VCaP (cell line): ENCODE measurements around the gene MARCO.

ENCODE experiments used
- H3K27ac ChIP-seq: fragments of 450-650 bp; 2 replicates; pipeline ENCODE4 v1.5.1; 2017
- TF ChIP-seq, protein P1 (sequence below): fragments of 450-650 bp; conservative IDR thresholded peaks from 2 replicates; pipeline ENCODE4 v1.5.1; 2017; ENCODE audit warnings: mild to moderate bottlenecking, moderate library complexity

The MARCO gene

DNA sequence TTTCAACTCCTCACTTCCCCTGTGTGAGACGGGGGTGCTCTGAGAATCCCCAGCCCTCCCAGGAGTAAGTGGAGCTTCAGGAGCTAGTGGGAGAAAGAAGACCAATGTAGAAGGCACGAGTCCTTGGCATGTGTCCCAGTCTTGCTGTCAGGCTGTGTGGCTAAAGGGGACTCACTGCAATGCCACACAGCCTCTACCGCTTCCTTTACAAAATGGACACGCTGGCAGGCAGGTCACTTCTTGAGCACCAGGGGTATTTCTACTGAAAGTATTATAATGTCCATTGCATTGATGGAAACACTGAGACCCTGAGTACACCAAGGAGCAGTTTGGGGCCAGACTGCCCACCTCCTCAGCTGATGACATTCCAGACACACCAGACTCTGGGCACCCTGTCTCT lies 35.8 kb upstream of the MARCO start:
- TF ChIP-seq, protein P1, sequence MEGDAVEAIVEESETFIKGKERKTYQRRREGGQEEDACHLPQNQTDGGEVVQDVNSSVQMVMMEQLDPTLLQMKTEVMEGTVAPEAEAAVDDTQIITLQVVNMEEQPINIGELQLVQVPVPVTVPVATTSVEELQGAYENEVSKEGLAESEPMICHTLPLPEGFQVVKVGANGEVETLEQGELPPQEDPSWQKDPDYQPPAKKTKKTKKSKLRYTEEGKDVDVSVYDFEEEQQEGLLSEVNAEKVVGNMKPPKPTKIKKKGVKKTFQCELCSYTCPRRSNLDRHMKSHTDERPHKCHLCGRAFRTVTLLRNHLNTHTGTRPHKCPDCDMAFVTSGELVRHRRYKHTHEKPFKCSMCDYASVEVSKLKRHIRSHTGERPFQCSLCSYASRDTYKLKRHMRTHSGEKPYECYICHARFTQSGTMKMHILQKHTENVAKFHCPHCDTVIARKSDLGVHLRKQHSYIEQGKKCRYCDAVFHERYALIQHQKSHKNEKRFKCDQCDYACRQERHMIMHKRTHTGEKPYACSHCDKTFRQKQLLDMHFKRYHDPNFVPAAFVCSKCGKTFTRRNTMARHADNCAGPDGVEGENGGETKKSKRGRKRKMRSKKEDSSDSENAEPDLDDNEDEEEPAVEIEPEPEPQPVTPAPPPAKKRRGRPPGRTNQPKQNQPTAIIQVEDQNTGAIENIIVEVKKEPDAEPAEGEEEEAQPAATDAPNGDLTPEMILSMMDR, result no peak
- no peak overlapping the region for H3K27ac ChIP-seq

GRCh38 chr2:118907759-118908158 lies 34.2 kb upstream of the MARCO start:
- H3K27ac ChIP-seq, result no peak overlapping the region
- TF ChIP-seq, protein P1, result no peak

- no peak overlapping the region for H3K27ac ChIP-seq
- TF ChIP-seq, protein P1, result no peak
Measured at GRCh38 chr2:118909191-118909590, 32.8 kb upstream of the MARCO start.

- no peak overlapping the region for H3K27ac ChIP-seq
- TF ChIP-seq, protein P1, result no peak
Measured at GRCh38 chr2:118911166-118911856, 30.7 kb upstream of the MARCO start.

- TF ChIP-seq, protein P1, result no peak
- no peak overlapping the region for H3K27ac ChIP-seq
Measured at GRCh38 chr2:118911936-118912335, 30.1 kb upstream of the MARCO start.

DNA sequence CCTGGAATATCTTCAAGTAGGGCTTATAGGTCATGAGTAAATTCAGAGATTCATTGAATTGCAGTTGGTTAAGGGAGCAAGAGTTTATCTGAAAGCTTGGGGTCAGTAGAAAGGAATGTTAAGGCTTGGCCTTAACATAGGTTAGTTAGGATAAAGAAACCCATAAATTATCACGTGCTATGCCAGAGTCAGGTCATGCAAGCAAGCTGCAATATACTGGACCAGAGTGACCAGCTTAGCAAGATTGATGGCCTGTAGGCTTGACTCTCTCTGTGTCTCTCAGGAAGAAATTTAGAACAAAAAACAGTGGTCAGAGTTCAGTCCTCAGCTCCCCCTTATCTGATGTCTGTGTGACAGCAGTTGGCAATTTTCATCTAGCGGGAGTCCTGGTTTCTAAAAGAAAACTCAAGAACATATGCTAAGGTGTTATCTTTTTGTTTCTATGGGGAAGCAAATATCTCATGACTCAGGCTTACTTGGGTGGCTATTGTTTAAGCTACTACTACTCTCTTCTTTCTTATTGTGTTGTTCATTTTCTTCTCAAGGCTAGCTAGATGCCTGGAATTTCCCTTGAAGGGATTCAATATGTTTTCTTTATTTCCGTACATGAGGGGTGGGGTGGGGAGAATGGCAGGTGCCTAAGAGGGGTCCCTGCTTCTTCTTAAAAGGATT lies 28.7 kb upstream of the MARCO start:
- TF ChIP-seq, protein P1, result no peak
- H3K27ac ChIP-seq, result no peak overlapping the region

GRCh38 chr2:118913803-118914645 lies 28.0 kb upstream of the MARCO start:
- TF ChIP-seq, protein P1, result no peak
- no peak overlapping the region for H3K27ac ChIP-seq
